ENCODE measurements around the gene PSAP. TPM values are rescaled to one million over a fixed set of nuclear protein-coding genes. Genes with fewer than 3 reads are reported as not detected.

The PSAP gene
- total RNA-seq, 1 experiment from 2014 or later, result 336 TPM

GRCh38 chr10:71868192-71868697 is 17.2 kb upstream of the PSAP start:
- H4K20me1 ChIP-seq (ENCODE audit: control insufficient read depth, insufficient read depth, insufficient read length), result no peaks in the 10 kb centered on the region
- no peak overlapping the region for H3T11ph ChIP-seq (ENCODE audit: low read length)
- Mint-ChIP-seq H3K27ac (no peak overlapping the region), H3K27me3 (ENCODE audit: low read depth) (no peaks in the 10 kb centered on the region; the same call in none of the 2 replicates), H3K4me3 (no peak overlapping the region), H3K36me3 (ENCODE audit: insufficient read depth in 1 of 3, low read depth in 3 of 3) (peaks cover 0 to 7% (median 2%) of the 10 kb centered on the region in 3 experiments; a peak in 4 of 7 replicates), H3K9me3 (peaks cover 8 to 9% of the 10 kb centered on the region in 2 experiments), H3K4me1 (peaks cover 3 to 7% of the 10 kb centered on the region in 2 experiments)
- H3K4ac ChIP-seq (ENCODE audit: low read depth, low read length), result no peak overlapping the region
- no peak overlapping the region for H2AFZ ChIP-seq (ENCODE audit: low read length)
- H3K14ac ChIP-seq (ENCODE audit: insufficient read depth, low read length), result no peak overlapping the region
- WGBS (ENCODE audit: extremely low coverage, insufficient read length, low lambda C conversion rate), result no CpG with 5 or more reads among the region's 5 CpGs
- H4K8ac ChIP-seq (replicated peaks; ENCODE audit: insufficient read length, low read depth, low read length), result no peak overlapping the region
- no peak overlapping the region for H2BK12ac ChIP-seq (ENCODE audit: insufficient read length, low read depth, low read length)
- H3K4me1 ChIP-seq (ENCODE audit: insufficient read depth, low read length), result no peaks in the 10 kb centered on the region
- no peaks in the 10 kb centered on the region for H3K79me1 ChIP-seq (ENCODE audit: insufficient read depth, low read depth, low read length, poor library complexity, severe bottlenecking)
- no peak overlapping the region for H4K5ac ChIP-seq (ENCODE audit: insufficient read length, low read depth, low read length)
- H3K23me2 ChIP-seq (ENCODE audit: insufficient read length, low read depth, low read length, poor library complexity, severe bottlenecking), result no peaks in the 10 kb centered on the region
- H2AK5ac ChIP-seq (ENCODE audit: insufficient read length, low read length), result no peak overlapping the region
- H3K79me2 ChIP-seq (ENCODE audit: insufficient read depth, low read length), result no peaks in the 10 kb centered on the region
- TF ChIP-seq CTCF (conservative IDR thresholded peaks at IDR 0.05), result no peak
- H3K56ac ChIP-seq (ENCODE audit: insufficient read length, low read depth, low read length), result no peak overlapping the region
- H3K9ac ChIP-seq (ENCODE audit: extremely low read depth, insufficient read length, low read length), result no peak overlapping the region
- no peak for DNase-seq
- no peak overlapping the region for H2BK20ac ChIP-seq (ENCODE audit: low read depth, low read length, poor library complexity, severe bottlenecking)
- no peak overlapping the region for H3K18ac ChIP-seq (ENCODE audit: insufficient read length, low read depth, low read length)
- H4K91ac ChIP-seq (ENCODE audit: insufficient read length, low read depth, low read length), result no peak overlapping the region
- no peak overlapping the region for H3K4me2 ChIP-seq (ENCODE audit: insufficient read depth, insufficient read length, low read length)
- no peaks in the 10 kb centered on the region for H3K9me3 ChIP-seq (ENCODE audit: control insufficient read depth, low read depth, low read length)
- no peak overlapping the region for H3K23ac ChIP-seq (ENCODE audit: insufficient read length, low read depth, low read length)
- H2BK5ac ChIP-seq (ENCODE audit: insufficient read length, low read length), result no peak overlapping the region
- H3K27ac ChIP-seq (ENCODE audit: insufficient read length, low read depth, low read length), result no peak overlapping the region
- H2BK15ac ChIP-seq (ENCODE audit: low read depth, low read length), result no peak overlapping the region
- H2BK120ac ChIP-seq (ENCODE audit: low read depth, low read length, poor library complexity, severe bottlenecking), result no peak overlapping the region
- H3K27me3 ChIP-seq (ENCODE audit: insufficient read depth, low read length), result no peaks in the 10 kb centered on the region

Measured in H9 (cell line).